HepG2 (cell line): ENCODE data around the gene PXMP4. TPM values are rescaled to one million over a fixed set of nuclear protein-coding genes. Genes with fewer than 3 reads are reported as not detected.

Experiments used
- JUN ChIP-seq: sonication (generic); formaldehyde crosslinking; IDR thresholded peaks from 2 replicates; pipeline ENCODE4 v1.4.0; 2020; ENCODE audit warnings: mild to moderate bottlenecking, missing genetic modification reagents
- KAT8 ChIP-seq: IDR thresholded peaks from 2 replicates; pipeline ENCODE4 v1.6.1; 2016; ENCODE audit warnings: missing genetic modification reagents, missing compliant biosample characterization
- SRY ChIP-seq: sonication (generic); formaldehyde crosslinking; IDR thresholded peaks from 2 replicates; pipeline ENCODE4 v1.8.0; 2022; ENCODE audit warnings: mild to moderate bottlenecking, missing genetic modification reagents
- SUZ12 ChIP-seq: fragments of 150-350 bp; IDR thresholded peaks from 2 replicates; pipeline ENCODE4 v1.6.1; 2014; ENCODE audit warnings: low read depth, low read length
- ZNF33A ChIP-seq: sonication (generic); formaldehyde crosslinking; IDR thresholded peaks from 2 replicates; pipeline ENCODE4 v1.5.1; 2020; ENCODE audit warnings: missing genetic modification reagents, mild to moderate bottlenecking, moderate library complexity, borderline replicate concordance
- ZNF501 ChIP-seq: sonication (generic); formaldehyde crosslinking; IDR thresholded peaks from 2 replicates; pipeline ENCODE4 v1.5.1; 2020; ENCODE audit warnings: mild to moderate bottlenecking, moderate library complexity, missing genetic modification reagents
- polyA plus RNA-seq, 8 experiments: library from polyadenylated mRNA; depleted of rRNA in 3 of 8; stranded (reverse) in 7 of 8; unstranded in 1 of 8; fragments of >200 nt; fragmentation: Illumina TruSeq in 4 of 8; extraction: Trizol in 4 of 8; gene quantifications; 2 replicates each; pipeline versions ENCODE4 v1.2.1 to v1.2.3, GENCODE V29; 2011 to 2016; ENCODE audit warnings: low read depth in 4 of 8, missing spikeins in 1 of 8, mixed read lengths in 1 of 8; ENCODE audit not compliant: insufficient read depth in 1 of 8
- total RNA-seq, 5 experiments: library from RNA; depleted of rRNA; stranded (reverse); fragments of >200 nt; fragmentation: Illumina TruSeq; extraction: Trizol; gene quantifications; 2 replicates each; pipeline ENCODE4 v1.2.3, GENCODE V29; 2016; ENCODE audit warnings: low read depth in 1 of 5
- TF ChIP-seq, protein P1 (sequence below): sonication (generic); formaldehyde crosslinking; IDR thresholded peaks from 2 replicates; pipeline ENCODE4 v1.9.0; 2021; ENCODE audit warnings: mild to moderate bottlenecking, missing genetic modification reagents
- TF ChIP-seq, protein P2 (sequence below): sonication (generic); formaldehyde crosslinking; conservative IDR thresholded peaks from 2 replicates; pipeline ENCODE4 v1.4.0; 2020; ENCODE audit warnings: missing genetic modification reagents
- TF ChIP-seq, protein P3 (sequence below): sonication (generic); formaldehyde crosslinking; IDR thresholded peaks from 2 replicates; pipeline ENCODE4 v1.4.0; 2020; ENCODE audit warnings: missing genetic modification reagents
- TF ChIP-seq, protein P4 (sequence below): sonication (generic); formaldehyde crosslinking; IDR thresholded peaks from 2 replicates; pipeline ENCODE4 v1.5.1; 2020; ENCODE audit warnings: mild to moderate bottlenecking, missing genetic modification reagents
- TF ChIP-seq, protein P5 (sequence below): sonication (generic); formaldehyde crosslinking; IDR thresholded peaks from 2 replicates; pipeline ENCODE4 v1.5.0; 2020; ENCODE audit warnings: mild to moderate bottlenecking, low read depth, missing genetic modification reagents, borderline replicate concordance

The PXMP4 gene
- total and polyA plus RNA-seq, 2 of the 13 experiments (the other 11 are each of a cell fraction or from before 2014, with no cell fraction given) = not detected

DNA sequence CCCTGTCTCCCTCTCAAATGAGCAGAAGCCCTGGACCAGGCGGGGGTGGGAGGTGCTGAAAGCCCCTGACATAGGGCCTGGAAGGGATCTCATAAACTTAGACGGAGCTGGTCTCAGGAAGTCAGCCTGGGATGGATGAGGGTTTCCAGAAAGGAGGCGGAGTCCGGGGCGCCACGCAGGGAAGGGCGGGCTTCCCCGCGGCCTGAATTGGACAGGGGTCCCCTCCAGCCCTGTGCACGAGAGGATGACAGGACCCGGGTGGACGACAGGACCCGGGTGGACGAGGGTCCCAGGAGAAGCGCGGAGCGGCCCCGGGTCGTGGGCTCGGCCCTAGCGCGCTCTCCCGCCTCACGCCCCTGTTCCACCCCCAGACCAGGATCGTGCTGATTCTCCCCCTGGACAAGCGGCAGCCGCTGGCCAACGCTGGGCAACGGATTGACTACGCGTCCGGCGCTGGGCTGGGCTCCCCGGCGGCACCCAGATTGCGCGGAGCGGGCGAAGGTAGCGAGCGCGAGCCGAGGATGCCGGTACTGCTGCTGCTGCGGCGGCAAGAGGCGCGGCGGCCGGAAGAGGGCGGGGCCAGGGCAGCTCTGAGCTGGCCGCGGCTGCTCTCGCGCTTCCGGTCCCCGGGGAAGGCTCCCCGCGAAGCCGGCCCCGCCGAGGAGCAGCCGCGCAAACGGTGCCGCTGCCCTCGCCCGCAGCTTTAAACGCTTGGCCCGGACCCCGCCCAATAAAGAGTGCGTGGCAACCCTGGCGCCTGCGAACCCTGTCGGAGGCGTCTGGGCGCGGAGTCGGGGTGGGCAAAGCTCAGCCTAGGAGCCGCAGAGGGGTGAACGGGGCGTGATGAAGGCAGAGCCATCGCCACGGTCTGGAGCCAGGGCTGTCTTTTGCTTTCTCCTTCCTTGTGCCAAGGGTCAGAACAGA lies 56.7 kb downstream of the PXMP4 start (continued):
- TF ChIP-seq, protein P1, sequence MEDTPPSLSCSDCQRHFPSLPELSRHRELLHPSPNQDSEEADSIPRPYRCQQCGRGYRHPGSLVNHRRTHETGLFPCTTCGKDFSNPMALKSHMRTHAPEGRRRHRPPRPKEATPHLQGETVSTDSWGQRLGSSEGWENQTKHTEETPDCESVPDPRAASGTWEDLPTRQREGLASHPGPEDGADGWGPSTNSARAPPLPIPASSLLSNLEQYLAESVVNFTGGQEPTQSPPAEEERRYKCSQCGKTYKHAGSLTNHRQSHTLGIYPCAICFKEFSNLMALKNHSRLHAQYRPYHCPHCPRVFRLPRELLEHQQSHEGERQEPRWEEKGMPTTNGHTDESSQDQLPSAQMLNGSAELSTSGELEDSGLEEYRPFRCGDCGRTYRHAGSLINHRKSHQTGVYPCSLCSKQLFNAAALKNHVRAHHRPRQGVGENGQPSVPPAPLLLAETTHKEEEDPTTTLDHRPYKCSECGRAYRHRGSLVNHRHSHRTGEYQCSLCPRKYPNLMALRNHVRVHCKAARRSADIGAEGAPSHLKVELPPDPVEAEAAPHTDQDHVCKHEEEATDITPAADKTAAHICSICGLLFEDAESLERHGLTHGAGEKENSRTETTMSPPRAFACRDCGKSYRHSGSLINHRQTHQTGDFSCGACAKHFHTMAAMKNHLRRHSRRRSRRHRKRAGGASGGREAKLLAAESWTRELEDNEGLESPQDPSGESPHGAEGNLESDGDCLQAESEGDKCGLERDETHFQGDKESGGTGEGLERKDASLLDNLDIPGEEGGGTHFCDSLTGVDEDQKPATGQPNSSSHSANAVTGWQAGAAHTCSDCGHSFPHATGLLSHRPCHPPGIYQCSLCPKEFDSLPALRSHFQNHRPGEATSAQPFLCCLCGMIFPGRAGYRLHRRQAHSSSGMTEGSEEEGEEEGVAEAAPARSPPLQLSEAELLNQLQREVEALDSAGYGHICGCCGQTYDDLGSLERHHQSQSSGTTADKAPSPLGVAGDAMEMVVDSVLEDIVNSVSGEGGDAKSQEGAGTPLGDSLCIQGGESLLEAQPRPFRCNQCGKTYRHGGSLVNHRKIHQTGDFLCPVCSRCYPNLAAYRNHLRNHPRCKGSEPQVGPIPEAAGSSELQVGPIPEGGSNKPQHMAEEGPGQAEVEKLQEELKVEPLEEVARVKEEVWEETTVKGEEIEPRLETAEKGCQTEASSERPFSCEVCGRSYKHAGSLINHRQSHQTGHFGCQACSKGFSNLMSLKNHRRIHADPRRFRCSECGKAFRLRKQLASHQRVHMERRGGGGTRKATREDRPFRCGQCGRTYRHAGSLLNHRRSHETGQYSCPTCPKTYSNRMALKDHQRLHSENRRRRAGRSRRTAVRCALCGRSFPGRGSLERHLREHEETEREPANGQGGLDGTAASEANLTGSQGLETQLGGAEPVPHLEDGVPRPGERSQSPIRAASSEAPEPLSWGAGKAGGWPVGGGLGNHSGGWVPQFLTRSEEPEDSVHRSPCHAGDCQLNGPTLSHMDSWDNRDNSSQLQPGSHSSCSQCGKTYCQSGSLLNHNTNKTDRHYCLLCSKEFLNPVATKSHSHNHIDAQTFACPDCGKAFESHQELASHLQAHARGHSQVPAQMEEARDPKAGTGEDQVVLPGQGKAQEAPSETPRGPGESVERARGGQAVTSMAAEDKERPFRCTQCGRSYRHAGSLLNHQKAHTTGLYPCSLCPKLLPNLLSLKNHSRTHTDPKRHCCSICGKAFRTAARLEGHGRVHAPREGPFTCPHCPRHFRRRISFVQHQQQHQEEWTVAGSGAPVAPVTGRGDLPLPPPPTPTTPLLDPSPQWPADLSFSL (CRISPR knock-in tag) = no peak; the same call in 1 of the 2 replicates
- TF ChIP-seq, protein P2, sequence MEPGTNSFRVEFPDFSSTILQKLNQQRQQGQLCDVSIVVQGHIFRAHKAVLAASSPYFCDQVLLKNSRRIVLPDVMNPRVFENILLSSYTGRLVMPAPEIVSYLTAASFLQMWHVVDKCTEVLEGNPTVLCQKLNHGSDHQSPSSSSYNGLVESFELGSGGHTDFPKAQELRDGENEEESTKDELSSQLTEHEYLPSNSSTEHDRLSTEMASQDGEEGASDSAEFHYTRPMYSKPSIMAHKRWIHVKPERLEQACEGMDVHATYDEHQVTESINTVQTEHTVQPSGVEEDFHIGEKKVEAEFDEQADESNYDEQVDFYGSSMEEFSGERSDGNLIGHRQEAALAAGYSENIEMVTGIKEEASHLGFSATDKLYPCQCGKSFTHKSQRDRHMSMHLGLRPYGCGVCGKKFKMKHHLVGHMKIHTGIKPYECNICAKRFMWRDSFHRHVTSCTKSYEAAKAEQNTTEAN (CRISPR knock-in tag) = no peak
- TF ChIP-seq ZNF33A (CRISPR knock-in tag) (no peak), SUZ12 (no peak), SRY (peak; percentile 78; the same call in 1 of the 2 replicates), JUN (CRISPR knock-in tag) (no peak), KAT8 (CRISPR knock-in tag) (peak; percentile 93), ZNF501 (peak; percentile 96)
- TF ChIP-seq, protein P3, sequence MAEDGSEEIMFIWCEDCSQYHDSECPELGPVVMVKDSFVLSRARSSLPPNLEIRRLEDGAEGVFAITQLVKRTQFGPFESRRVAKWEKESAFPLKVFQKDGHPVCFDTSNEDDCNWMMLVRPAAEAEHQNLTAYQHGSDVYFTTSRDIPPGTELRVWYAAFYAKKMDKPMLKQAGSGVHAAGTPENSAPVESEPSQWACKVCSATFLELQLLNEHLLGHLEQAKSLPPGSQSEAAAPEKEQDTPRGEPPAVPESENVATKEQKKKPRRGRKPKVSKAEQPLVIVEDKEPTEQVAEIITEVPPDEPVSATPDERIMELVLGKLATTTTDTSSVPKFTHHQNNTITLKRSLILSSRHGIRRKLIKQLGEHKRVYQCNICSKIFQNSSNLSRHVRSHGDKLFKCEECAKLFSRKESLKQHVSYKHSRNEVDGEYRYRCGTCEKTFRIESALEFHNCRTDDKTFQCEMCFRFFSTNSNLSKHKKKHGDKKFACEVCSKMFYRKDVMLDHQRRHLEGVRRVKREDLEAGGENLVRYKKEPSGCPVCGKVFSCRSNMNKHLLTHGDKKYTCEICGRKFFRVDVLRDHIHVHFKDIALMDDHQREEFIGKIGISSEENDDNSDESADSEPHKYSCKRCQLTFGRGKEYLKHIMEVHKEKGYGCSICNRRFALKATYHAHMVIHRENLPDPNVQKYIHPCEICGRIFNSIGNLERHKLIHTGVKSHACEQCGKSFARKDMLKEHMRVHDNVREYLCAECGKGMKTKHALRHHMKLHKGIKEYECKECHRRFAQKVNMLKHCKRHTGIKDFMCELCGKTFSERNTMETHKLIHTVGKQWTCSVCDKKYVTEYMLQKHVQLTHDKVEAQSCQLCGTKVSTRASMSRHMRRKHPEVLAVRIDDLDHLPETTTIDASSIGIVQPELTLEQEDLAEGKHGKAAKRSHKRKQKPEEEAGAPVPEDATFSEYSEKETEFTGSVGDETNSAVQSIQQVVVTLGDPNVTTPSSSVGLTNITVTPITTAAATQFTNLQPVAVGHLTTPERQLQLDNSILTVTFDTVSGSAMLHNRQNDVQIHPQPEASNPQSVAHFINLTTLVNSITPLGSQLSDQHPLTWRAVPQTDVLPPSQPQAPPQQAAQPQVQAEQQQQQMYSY (CRISPR knock-in tag) = 0 out of 2 replicates have a peak, but pooled peaks have one; percentile 39
- TF ChIP-seq, protein P4, sequence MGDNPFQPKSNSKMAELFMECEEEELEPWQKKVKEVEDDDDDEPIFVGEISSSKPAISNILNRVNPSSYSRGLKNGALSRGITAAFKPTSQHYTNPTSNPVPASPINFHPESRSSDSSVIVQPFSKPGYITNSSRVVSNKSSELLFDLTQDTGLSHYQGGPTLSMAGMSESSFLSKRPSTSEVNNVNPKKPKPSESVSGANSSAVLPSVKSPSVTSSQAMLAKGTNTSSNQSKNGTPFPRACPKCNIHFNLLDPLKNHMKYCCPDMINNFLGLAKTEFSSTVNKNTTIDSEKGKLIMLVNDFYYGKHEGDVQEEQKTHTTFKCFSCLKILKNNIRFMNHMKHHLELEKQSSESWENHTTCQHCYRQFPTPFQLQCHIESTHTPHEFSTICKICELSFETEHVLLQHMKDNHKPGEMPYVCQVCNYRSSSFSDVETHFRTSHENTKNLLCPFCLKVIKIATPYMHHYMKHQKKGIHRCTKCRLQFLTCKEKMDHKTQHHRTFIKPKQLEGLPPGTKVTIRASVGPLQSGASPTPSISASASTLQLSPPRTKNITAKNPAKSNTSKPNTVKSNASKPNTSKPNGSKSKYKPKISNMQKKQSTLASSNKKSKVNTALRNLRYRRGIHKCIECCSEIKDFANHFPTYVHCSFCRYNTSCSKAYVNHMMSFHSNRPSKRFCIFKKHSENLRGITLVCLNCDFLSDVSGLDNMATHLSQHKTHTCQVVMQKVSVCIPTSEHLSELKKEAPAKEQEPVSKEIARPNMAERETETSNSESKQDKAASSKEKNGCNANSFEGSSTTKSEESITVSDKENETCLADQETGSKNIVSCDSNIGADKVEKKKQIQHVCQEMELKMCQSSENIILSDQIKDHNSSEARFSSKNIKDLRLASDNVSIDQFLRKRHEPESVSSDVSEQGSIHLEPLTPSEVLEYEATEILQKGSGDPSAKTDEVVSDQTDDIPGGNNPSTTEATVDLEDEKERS (CRISPR knock-in tag) = no peak
- TF ChIP-seq, protein P5, sequence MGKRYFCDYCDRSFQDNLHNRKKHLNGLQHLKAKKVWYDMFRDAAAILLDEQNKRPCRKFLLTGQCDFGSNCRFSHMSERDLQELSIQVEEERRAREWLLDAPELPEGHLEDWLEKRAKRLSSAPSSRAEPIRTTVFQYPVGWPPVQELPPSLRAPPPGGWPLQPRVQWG (CRISPR knock-in tag) = no peak
